Omental fat pad (tissue), 4 donors: ENCODE data around the gene USP2. TPM values are rescaled to one million over a fixed set of nuclear protein-coding genes. Genes with fewer than 3 reads are reported as not detected.

Experiments
- ATAC-seq: fragments of 150-250 bp; one replicate; pipeline ENCODE4 v1.9.1; 2016; ENCODE audit warnings: mild to moderate bottlenecking, moderate library complexity; ENCODE audit not compliant: low FRiP score
- DNase-seq: peaks from one replicate; pipeline ENCODE4 v3.0.0-alpha.2; 2019; ENCODE audit warnings: low spot score
- CTCF ChIP-seq, 3 donors: fragments of 450-650 bp; IDR thresholded peaks; one replicate each; pipeline ENCODE4 v1.5.1; 2016 to 2017; ENCODE audit warnings: antibody characterized with exemption in 3 of 3, mild to moderate bottlenecking in 3 of 3, moderate library complexity in 2 of 3
- small RNA-seq: library from RNA; depleted of rRNA; stranded (forward); fragments of <200 nt; gene quantifications from one replicate; pipeline ENCODE3, GENCODE V24; 2016
- total RNA-seq, 4 donors: library from RNA; depleted of rRNA; stranded (reverse); fragments of >200 nt; gene quantifications; one replicate each; pipeline ENCODE4 v1.1.0, GENCODE V29; 2016

The USP2 gene
- total RNA-seq, 4 donors from 2014 or later = 0.63 to 18.7 (median 9.2) TPM

GRCh38 chr11:119309411-119309810 is 72.1 kb downstream of the USP2 start:
- ATAC-seq (no peak), DNase-seq (no peak)
- TF ChIP-seq CTCF (IDR thresholded peaks at IDR 0.05) = no peak

GRCh38 chr11:119307974-119308373 is 73.5 kb downstream of the USP2 start:
- ATAC-seq (no peak), DNase-seq (no peak)
- TF ChIP-seq CTCF (IDR thresholded peaks at IDR 0.05) = no peak

GRCh38 chr11:119307219-119307618 is 74.3 kb downstream of the USP2 start:
- ATAC-seq (no peak), DNase-seq (no peak)
- TF ChIP-seq CTCF (IDR thresholded peaks at IDR 0.05) = no peak

- peak; percentile 52 for ATAC-seq
- DNase-seq = no peak
- TF ChIP-seq CTCF (IDR thresholded peaks at IDR 0.05) = no peak
These were observed 75.1 kb downstream of the USP2 start for GRCh38 chr11:119306373-119306890.

- peak; percentile 17 for ATAC-seq
- TF ChIP-seq CTCF (IDR thresholded peaks at IDR 0.05) = no peak
- DNase-seq = no peak
These were observed 75.7 kb downstream of the USP2 start for GRCh38 chr11:119305556-119306372.

Small RNAs within 50 kb of the gene (small RNA-seq; reads per million reads assigned to genes)
- not detected for gene AP003396.4
- not detected for gene RF01225

Other genes with a start within 250 kb of the USP2 start
- gene ABCG4, start 232.6 kb downstream of the USP2 start, total RNA-seq = under 1 TPM in 2 of 4 donors, not detected in 2; 0.09 to 0.32 TPM
- 10 to 100 TPM in 3 of 4 donors, 1 to 10 TPM in 1; 7.9 to 26.0 (median 14.7) TPM for gene NLRX1, start 213.0 kb downstream of the USP2 start, total RNA-seq
- 10 to 100 TPM in 1 of 4 donors, 1 to 10 TPM in 2, not detected in 1; 1.3 to 11.7 (median 1.4) TPM for gene NHERF4, start 196.2 kb downstream of the USP2 start, total RNA-seq
- 10 to 100 TPM; 12.9 to 26.6 (median 20.9) TPM for gene CBL, start 175.4 kb downstream of the USP2 start, total RNA-seq
- gene MCAM, start 64.6 kb downstream of the USP2 start, total RNA-seq = 1,000 to 10,000 TPM in 1 of 4 donors, 100 to 1,000 TPM in 3; 613 to 1,211 (median 746) TPM
- gene RNF26, start 47.2 kb downstream of the USP2 start, total RNA-seq = 10 to 100 TPM in 1 of 4 donors, 1 to 10 TPM in 3; 8.9 to 11.1 (median 9.4) TPM
- gene C1QTNF5, start 40.8 kb downstream of the USP2 start, total RNA-seq = 10 to 100 TPM; 18.0 to 74.2 (median 35.5) TPM
- gene MFRP, start 35.0 kb downstream of the USP2 start, total RNA-seq = not detected
- 10 to 100 TPM; 12.0 to 71.5 (median 33.3) TPM for gene THY1, start 41.5 kb upstream of the USP2 start, total RNA-seq